ENCODE results near the gene VMO1. TPM values are rescaled to one million over a fixed set of nuclear protein-coding genes. Genes with fewer than 3 reads are reported as not detected.

VMO1 gene
- polyA plus RNA-seq, 1 of the 3 experiments (the other 2 are of a cell fraction) = 1.3 TPM

GRCh38 chr17:4764595-4764994, 21.6 kb downstream of the VMO1 start:
- Histone ChIP-seq H3F3A (replicated peaks; ENCODE audit: insufficient read depth) (no peaks in the 10 kb centered on the region), H3K4me2 (no peak overlapping the region), H2AFZ (ENCODE audit: low read depth) (no peak overlapping the region), H3K9ac (no peak overlapping the region), H3K4me3 (ENCODE audit: low read depth in 2 of 2, low read length in 1 of 2) (no peak overlapping the region), H3K9me3 (no peaks in the 10 kb centered on the region), H3K4me1 (ENCODE audit: control insufficient read depth in 1 of 2, insufficient read depth in 2 of 2, low read depth in 1 of 2, low read length in 1 of 2) (no peaks in the 10 kb centered on the region), H3K27me3 (ENCODE audit: insufficient read depth) (peaks cover 30% of the 10 kb centered on the region; the same call in 1 of the 2 replicates), H4K20me1 (ENCODE audit: insufficient read depth) (no peaks in the 10 kb centered on the region), H3K36me3 (replicated peaks in 1 of 2; ENCODE audit: control insufficient read depth in 1 of 2, insufficient read depth in 2 of 2, low read length in 1 of 2) (no peaks in the 10 kb centered on the region), H3K9me2 (no peaks in the 10 kb centered on the region), H3K27ac (ENCODE audit: low read depth in 2 of 2, low read length in 1 of 2) (no peak overlapping the region), H3K79me2 (ENCODE audit: insufficient read depth) (no peaks in the 10 kb centered on the region)
- 46% methylated on average over 3 of the region's 3 CpGs for WGBS (ENCODE audit: low lambda C conversion rate)
- TF ChIP-seq NRF1 (IDR thresholded peaks at IDR 0.05; ENCODE audit: low read depth, low read length) (no peak), GATA2 (CRISPR knock-in tag; IDR thresholded peaks at IDR 0.05) (no peak), POLR2AphosphoS5 (IDR thresholded peaks at IDR 0.05; ENCODE audit: low read depth, low read length) (no peak)
- ChIA-PET POLR2A (no interaction called here), CTCF (interaction anchor here (0.8 to 1.4 kb wide), 3 partner anchors 11 to 117 kb away, joined by 3 to 4 read pairs (median 3); no protein-coding TSS in a partner anchor)
- no peak for DNase-seq

GRCh38 chr17:4759776-4760236, 26.4 kb downstream of the VMO1 start:
- no peak for DNase-seq
- CTCF ChIA-PET = no interaction called here
- Histone ChIP-seq H3K9ac (no peak overlapping the region), H3K36me3 (replicated peaks in 1 of 2; ENCODE audit: control insufficient read depth in 1 of 2, insufficient read depth in 2 of 2, low read length in 1 of 2) (no peaks in the 10 kb centered on the region), H3K9me2 (no peaks in the 10 kb centered on the region), H3K27ac (ENCODE audit: low read depth in 2 of 2, low read length in 1 of 2) (no peak overlapping the region), H3K9me3 (no peaks in the 10 kb centered on the region), H3K4me3 (ENCODE audit: low read depth in 2 of 2, low read length in 1 of 2) (no peak overlapping the region), H3K27me3 (ENCODE audit: insufficient read depth) (peaks cover 52% of the 10 kb centered on the region), H3K4me2 (no peak overlapping the region), H3F3A (replicated peaks; ENCODE audit: insufficient read depth) (no peaks in the 10 kb centered on the region), H2AFZ (ENCODE audit: low read depth) (no peak overlapping the region), H4K20me1 (ENCODE audit: insufficient read depth) (no peaks in the 10 kb centered on the region), H3K79me2 (ENCODE audit: insufficient read depth) (no peaks in the 10 kb centered on the region), H3K4me1 (ENCODE audit: control insufficient read depth in 1 of 2, insufficient read depth in 2 of 2, low read depth in 1 of 2, low read length in 1 of 2) (no peaks in the 10 kb centered on the region)
- POLR2A ChIA-PET = no interaction called here
- 41% methylated on average over 10 of the region's 10 CpGs for whole genome bisulfite sequencing (ENCODE audit: low lambda C conversion rate)
- TF ChIP-seq ELF1 (IDR thresholded peaks at IDR 0.05) = no peak
- TF ChIP-seq RCOR1 (IDR thresholded peaks at IDR 0.05; ENCODE audit: low read length) = no peak
- no peak for TF ChIP-seq NRF1 (IDR thresholded peaks at IDR 0.05; ENCODE audit: low read depth, low read length)
- TF ChIP-seq REST (IDR thresholded peaks at IDR 0.05; ENCODE audit: low read depth, low read length) = no peak
- TF ChIP-seq TEAD4 (IDR thresholded peaks at IDR 0.05; ENCODE audit: borderline replicate concordance, insufficient read depth) = no peak
- TF ChIP-seq NFIC (IDR thresholded peaks at IDR 0.05; ENCODE audit: borderline replicate concordance) = no peak
- TF ChIP-seq FOXJ3 (CRISPR knock-in tag; IDR thresholded peaks at IDR 0.05) = no peak
- no peak for TF ChIP-seq RFX5 (IDR thresholded peaks at IDR 0.05; ENCODE audit: low read length)

Data from SK-N-SH (cell line).